Measurements from ENCODE around the gene SLC25A51. TPM values are rescaled to one million over a fixed set of nuclear protein-coding genes. Genes with fewer than 3 reads are reported as not detected.

SLC25A51 gene
- total RNA-seq, 4 donors from 2014 or later: 36.3 to 52.5 (median 40.4) TPM

GRCh38 chr9:37870799-37871176 lies 33.1 kb downstream of the SLC25A51 start:
- TF ChIP-seq CTCF (IDR thresholded peaks at IDR 0.05; ENCODE audit: low read depth): no peak

GRCh38 chr9:37870081-37870798 lies 33.7 kb downstream of the SLC25A51 start:
- TF ChIP-seq CTCF (IDR thresholded peaks at IDR 0.05; ENCODE audit: low read depth): no peak

GRCh38 chr9:37862530-37862929 lies 41.4 kb downstream of the SLC25A51 start:
- TF ChIP-seq CTCF (IDR thresholded peaks at IDR 0.05; ENCODE audit: low read depth): no peak

- no peak for TF ChIP-seq CTCF (IDR thresholded peaks at IDR 0.05; ENCODE audit: low read depth)
Measured at GRCh38 chr9:37859043-37859442, 44.9 kb downstream of the SLC25A51 start.

GRCh38 chr9:37856551-37856950 lies 47.4 kb downstream of the SLC25A51 start:
- TF ChIP-seq CTCF (IDR thresholded peaks at IDR 0.05; ENCODE audit: low read depth): no peak

- TF ChIP-seq CTCF (IDR thresholded peaks at IDR 0.05; ENCODE audit: low read depth): no peak
Measured at GRCh38 chr9:37852222-37852621, 51.7 kb downstream of the SLC25A51 start.

GRCh38 chr9:37840560-37841194 lies 63.2 kb downstream of the SLC25A51 start:
- TF ChIP-seq CTCF (IDR thresholded peaks at IDR 0.05; ENCODE audit: low read depth): no peak
